Measurements from ENCODE around the gene TCF4.
A peak's percentile ranks its signal among the peaks of the same experiment; 100 is the strongest.

TCF4 gene

DNA sequence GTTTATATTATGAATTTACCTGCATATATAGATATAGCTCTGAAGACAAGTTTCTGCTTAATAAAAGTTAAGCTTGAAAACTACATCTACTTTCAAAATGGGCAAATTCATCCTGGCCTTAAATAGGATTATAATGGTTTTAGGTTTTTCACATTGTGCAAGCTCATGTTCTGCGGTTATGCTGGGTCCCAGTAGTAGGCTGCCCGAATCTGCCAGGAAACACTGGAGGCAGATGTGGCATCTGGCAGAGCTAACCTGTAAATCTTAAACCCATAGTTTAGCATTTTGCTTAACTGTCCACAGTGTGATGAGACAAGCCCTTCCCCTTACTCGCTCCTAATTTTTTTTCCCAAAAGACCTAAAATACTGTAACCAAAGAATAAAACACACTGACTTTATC is 234.2 kb downstream of the TCF4 start:
- no peak for DNase-seq (ENCODE audit: low spot score)

DNA sequence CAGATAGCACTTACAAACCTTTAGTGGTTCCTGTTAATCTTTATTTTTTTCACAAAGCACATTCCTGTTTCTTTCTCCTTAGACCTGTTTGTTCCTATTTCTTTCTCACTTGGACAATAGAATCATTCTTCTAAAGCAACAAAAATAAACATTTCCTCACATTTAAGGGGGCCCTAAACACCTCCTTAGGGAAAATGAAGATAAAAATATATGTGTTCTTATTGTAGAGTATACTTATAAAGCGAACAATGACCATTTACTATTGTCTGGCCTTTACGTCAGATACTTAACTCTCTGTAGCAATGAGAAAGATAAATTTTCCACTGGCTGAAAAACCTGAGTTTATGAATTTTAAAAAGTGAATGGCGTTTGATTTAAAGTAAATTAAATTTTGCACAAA is 234.6 kb downstream of the TCF4 start:
- DNase-seq (ENCODE audit: low spot score): no peak

DNA sequence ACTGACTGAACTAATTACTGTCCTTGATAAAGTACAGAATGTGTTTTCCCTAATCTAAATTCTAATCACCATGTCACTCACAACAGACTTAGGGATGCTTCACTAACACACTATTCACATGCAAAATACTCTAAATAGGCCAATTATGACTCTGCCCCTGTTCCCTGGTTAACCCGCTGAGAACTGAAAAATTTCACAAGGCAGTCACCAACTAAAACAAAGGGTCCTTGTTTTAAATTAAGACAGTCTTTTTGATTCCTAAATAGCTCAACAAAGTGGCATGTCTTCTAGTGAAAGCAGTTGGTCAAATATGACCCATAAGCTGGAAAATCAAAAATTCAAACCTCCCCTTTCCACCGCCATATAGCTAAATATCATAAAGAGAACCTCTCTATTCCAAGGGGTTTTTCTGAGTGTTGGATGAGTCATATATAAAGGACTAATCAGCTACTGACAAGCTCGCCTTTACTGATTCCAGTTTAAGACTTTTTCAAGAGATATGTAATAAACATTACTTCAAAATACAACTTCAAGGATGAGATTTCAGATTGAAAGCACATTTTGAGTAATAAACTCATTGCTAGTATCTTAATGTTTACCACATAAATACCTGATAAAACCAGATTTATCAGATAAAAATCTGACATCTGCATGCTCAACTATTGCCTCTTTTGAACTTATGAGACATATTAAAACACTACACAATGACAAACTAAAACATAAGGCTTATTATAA is 235.8 kb downstream of the TCF4 start:
- no peak for DNase-seq (ENCODE audit: low spot score)

DNA sequence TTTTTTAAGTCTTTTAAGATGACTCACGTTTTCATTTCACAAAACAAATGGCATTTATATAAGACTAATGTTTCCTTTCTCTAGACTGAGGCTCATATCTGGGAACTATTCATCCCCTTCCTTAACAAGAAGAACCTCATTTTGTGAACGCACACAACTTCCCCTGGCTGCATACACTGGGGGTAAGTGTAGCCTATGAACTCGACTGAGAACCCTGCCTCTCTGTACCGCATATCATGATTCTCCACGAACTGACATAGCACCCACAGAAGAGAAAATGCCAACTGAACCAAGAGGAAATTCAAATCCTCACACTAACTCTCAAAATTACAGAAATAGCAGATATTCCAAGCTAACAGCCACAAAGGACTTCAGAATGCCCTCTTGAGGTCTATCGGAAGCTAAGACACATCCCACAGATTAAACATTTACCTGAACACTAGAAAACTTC is 236.7 kb downstream of the TCF4 start:
- no peak for DNase-seq (ENCODE audit: low spot score)

DNA sequence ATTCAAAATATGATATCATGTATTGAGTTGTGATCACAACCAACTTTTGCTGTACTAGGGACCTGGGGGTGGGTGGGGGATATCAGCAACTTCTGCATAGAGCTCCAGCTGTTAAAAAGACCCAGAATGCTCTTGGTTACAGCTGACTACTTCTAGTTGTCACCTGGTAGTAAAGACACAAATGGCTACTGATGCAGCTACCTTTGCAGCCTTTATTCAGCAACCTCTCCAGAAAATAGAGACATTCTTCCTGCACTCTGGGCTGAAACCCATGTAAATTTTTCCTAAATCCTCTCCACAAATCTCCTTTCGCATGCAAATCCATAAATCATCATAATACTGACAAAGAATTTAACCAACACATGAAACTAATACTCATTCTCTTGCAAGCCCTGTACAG is 238.3 kb downstream of the TCF4 start:
- DNase-seq (ENCODE audit: low spot score): no peak

DNA sequence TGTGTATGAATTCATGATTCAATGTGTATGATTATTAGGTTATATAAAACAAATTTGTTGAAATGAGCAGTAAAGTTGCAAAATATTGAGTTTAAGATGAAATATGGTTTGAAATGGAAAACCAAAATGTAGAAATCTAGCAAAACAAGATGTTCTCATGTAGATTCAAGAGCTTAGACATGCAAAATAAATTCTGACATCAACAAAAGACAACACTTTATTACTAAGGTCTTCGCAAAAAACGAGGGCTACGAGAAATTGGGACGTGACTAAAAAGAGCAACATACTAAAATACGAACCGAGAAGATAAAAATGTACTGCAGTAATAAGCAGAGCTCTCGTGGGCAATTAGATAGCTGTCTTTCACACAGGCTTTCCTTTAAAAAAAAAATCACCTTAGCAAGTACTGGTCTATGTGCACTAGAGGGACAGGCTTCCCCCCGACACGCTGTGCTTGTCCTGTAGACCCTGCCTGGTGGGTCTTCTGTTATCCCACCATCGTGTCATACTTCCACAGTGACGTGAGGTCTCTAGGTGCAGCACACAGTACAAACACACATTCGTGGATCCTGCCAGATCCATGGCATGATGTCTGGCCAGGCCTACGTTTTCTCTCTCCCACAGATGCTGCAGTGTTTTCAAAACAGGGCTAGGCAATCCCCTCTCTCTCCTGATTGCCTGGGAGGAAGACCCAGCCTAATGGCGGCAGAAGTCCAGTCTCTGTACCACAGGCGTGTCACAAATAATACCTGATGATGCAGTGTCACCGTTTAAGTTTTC is 240.8 kb downstream of the TCF4 start:
- DNase-seq (ENCODE audit: low spot score): peak; percentile 17

DNA sequence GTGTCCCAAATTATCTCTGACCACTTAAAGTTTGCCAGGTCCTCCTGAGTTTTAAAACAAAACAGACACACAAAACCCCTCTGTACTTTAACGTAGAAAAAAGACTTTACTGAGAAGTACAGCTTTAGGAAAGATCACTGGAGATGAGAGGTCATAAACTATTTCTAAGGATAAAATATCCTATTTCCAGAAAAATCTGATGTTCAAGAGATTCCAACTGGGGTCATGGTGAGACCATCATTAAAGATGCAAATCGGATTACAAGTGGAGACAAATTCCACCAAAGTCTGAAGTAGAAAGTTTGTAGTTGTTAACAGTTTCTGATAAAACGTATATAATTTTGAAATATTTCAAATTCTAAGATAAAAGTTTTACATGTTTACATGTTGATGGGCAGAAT is 241.6 kb downstream of the TCF4 start:
- no peak for DNase-seq (ENCODE audit: low spot score)

DNA sequence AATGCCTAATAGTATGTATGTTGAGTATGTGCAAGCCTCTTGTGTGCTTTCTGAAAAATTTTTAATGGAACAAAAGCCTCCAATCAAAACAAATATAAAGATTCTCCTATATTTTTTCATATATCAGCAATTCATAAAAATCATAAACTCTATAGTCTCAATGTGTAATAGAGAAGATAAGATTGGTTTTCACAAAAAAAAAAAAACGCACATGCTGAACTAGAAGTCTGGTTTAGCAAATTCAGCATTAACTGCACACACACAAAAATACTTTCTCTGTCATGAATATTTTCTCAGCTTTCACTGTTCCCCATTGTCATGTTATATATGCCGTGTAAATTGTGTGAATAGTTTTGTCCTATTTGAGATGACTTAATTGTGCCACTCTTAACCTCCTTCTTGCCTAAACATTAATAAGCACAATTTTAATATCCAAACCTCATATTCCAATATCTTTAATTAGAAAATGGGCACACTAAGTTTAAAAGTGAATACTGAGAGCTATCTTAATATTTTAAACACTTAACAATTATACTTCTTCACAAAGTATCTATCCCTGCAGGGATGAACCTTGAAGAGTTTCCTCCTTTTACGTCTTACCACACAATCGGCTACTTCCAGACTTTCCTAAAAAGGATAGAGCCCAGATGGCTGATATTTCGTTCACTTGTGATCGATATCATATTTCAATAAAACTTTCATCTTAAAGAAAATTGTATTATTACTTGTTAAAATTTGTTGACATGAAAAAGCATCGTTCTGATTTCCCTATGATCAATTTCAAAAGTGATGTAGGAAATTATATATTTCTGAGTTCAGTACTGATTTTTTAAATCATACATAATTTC is 242.7 kb downstream of the TCF4 start:
- no peak for DNase-seq (ENCODE audit: low spot score)

DNA sequence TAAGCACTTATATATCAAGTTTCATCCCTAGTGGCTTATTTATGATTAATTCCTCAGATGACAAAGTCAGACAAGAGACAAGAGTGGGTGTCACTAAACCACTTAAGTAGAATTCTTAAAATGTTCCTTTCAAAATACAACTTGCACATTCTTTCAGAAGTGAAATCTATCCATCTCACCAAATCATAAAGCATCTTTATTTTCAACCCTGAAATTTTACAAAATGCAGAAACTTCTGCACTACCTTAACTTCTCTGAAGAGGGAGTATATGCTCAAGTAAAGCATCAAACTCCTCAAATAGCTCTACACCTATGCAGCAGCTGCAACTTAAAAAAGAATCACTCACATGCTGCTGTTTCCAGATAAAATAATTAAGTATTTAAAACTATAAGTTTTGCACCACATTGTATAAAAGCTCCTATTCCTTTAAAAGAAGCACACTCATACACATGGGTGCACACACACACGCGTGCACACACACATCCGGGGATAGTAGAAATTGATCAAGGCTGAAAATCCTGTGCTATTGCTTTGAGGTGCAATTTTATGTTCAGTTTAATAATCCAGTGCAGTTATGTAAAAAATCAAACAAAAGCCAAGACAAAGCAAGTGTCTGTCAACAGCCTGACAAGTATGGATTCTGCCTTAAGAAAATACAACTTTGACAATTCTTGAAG is 244.5 kb downstream of the TCF4 start:
- peak; percentile 17 for DNase-seq (ENCODE audit: low spot score)

DNA sequence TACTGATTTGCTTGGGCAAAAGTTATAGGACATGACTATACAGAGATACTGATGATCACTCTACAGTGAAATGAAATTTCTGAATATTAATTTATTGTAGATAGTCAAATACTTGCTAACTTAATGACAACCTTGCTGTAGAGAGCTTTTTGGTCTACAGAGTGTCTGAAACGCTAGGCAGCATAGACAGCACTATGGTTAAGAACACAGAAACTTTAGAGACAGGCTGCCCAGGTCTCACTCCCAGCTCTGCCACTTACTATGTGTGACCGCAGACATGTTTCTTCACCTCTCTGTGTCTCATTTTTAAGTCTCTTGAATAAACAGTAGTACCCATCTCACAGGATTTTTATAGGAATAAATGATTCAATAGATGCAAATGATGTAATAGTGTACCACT is 247.0 kb downstream of the TCF4 start:
- no peak for DNase-seq (ENCODE audit: low spot score)

DNA sequence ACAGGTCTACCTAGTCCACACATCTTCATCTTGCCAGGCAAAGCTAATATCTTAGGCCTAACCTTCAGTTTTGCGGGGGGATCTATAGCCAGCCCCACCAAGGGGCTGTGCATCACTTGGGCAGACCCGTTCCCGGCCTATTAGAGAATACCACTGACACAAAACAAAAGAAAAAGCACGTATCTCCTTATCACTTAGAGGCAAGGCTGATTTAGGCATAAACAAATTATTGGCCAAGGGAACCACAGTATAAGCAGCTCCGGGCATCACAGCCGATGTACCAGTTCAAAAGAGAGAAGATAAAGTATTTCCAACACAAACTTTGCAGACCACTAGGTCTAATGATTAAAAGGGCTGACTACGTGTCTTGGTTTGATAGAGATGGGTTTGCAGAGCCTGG is 248.0 kb downstream of the TCF4 start:
- no peak for DNase-seq (ENCODE audit: low spot score)

DNA sequence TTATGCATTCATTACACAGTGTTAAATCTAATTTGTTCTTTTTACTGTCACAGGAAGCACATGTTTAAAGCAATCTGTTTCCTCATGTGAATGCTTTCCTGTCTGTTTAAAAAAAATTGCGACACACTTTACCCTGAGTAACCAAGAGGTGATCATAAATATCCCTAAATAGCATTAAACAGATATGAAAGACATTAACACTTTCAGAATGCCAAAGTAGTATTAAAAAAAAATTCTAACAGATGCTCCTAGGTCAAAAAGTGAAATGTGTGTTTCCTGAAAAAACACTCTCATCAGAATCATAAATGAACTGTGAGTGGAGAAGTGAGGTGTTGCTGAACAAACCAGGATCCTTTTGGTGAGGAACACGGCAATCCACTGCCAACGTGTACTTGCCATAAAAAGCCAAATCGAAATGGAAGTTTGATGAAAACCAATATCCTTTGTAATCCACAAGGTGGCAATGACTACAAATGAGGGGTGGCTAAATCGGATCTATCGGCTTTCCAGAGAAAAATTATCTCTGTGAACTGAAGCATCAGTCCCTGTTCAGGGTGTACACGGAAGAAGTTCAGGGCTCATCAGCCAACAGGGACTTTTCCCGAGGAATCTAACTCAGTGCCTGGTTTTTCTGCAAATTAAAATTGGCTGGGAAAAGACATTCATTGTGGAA is 248.9 kb downstream of the TCF4 start:
- DNase-seq (ENCODE audit: low spot score): no peak

DNA sequence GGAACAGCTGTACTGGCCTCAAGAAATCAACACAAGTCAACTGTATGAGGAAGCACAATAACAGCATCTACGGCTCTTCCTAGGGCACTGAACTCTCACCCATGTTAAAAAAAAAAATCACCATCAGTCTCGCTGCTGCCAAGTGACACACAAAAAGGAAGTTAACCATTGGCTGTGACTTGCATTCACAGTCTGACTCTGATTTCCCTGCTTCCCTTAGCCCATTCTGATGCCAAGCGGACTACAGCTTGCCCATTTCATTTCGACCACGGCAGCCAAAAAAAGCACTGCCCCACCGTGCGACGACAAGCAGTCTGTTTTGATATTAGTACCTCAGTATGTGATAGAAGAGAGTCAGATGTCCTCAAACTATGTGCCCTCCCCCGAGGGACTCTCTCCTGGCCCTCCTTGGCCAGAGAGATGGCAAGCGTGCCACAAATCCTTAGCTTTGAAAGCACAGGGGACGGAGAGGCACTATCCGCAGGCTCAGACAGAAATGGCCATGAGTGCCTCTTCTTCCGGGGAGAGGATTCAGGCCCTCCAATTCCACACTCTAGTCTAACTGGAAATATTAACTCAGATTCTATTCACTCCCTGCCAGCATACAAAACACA is 250.0 kb downstream of the TCF4 start:
- DNase-seq (ENCODE audit: low spot score): no peak

DNA sequence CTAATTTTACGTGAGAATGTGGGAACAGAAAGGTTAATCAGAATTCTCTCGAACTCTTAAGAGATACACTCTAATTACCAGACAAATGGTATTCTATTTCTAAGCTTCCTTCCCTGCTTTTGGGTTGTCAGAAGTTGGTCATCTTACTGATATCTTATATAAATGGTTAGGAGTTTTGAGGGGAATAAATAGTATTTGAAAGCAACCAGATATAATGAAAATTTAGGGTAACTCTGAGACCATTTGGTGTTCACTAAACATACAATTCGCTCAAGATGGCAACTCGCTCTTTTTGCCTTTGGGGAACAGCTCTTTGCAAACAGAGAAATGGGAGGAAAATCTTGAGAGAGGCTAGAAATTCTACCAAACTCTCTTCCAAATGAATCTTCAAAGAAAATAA is 250.9 kb downstream of the TCF4 start:
- DNase-seq (ENCODE audit: low spot score): no peak

DNA sequence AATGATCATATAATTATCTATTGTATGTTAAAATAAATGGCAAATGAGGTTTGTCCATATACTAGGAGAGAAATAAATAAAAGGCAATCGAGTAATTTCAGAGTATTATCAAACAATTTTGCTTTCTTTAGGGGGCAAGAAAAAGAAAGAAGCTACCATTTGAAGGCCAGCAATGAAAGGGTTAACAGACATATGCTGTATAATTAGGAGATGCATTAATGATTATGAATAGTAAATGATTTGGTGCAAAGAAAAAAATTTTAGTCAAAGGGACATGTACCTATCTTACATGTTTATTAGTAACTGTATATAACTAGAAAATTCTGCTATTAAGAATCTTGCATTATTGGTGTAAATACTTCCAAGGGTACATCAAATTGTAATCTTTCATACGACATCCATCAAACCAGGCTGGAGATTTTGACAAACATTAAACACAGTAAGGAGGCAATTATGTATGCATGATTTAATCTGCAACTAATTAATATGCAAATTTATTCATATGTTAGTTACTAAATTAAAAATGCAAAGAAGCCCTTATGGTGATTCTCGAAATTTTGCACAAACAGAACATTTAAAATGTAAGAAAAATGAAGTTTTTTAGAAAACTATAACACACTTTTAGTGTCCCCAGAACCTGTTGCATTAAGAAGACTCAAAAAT is 251.4 kb downstream of the TCF4 start:
- DNase-seq (ENCODE audit: low spot score): no peak

DNA sequence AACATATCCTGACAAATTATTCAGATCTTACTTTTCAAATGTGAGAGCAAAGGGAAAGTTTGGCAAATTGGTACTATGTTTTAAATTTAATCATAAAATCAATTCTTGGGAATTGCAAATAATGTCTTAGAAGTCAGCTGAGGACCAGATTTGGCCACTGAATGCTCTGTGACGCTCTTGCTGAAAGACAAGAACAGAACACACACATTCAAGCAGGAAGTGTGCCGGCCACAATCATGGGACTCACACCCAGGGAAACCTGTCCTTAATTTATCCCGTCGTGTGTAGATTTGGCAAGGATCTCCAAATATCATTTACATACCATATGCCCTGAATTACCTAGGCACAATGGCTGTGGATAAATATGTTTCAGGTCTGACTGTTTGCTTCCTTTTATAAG is 253.1 kb downstream of the TCF4 start:
- DNase-seq (ENCODE audit: low spot score): no peak

DNA sequence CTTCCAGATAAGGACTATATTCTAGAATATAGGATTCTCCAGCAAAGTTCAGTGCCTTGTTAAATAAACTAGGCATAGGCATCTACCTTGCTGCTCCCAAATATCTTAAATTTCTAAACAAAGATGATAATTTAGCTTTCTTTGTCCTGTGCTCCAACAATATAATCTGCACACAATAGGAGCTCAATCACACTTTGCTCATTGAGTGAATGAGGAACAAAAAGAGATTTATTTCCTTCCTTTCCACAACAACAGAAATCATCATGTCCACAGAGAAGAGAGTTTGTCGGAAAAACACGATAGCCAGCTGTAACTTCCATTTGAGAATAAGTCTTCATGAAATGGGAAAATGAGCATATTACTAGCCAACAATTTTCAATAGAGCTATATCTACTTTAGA is 256.7 kb downstream of the TCF4 start:
- DNase-seq (ENCODE audit: low spot score): no peak

DNA sequence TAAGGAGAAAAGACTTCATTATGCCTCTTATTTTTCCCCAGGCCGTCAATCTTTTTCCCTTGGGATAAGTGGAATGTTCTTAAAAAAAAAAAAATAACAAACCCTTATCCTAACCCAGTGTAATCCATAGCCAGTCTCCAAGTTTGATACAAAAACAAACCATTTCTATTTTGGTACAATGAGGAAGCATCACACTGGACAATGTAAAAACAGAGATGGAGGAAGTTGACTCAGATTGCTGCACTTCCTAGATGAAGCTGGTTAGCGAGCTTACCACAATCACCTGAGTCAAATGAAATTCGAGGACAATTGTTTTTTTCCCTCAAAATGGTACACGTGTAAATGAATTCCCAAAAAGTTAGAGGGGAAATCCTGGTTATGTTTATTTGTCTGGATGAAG is 259.7 kb downstream of the TCF4 start:
- DNase-seq (ENCODE audit: low spot score): no peak

DNA sequence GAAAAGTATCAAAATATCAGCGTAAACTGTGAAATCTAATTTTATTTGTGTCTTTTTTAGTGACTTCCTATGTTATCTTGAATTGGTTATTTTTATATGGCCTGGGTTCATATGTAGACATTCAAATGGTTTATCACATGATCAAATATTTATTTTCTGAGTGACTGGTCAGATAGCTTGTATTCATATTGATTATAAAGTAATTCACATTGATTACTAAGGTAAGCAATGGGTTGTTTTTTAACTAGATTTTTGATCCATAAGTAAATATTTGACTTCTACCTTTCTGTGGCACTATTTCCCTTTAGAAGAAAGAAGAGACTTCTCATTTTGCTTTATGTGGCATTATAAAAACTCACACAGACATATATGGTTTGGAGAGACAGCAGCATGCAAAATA is 260.5 kb downstream of the TCF4 start:
- no peak for DNase-seq (ENCODE audit: low spot score)

DNA sequence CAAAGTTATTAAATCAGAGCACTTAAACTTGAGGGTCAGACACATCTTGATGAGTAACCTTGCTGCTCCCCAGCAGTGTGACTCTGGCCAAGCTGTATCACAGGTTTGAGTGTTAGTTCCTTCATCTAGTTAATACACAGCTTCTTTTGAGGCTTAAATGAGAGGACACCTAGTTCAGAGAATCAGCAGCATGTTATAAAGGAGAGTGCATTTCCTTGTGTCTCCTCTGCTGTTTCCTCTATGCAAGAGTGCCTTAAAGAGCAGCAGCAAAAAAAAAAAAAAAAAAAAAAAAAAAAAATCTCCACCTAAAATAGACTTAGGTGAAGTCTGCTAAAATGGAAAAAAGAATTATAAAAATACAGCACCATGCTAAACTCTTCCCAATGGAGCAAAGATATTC is 261.9 kb downstream of the TCF4 start:
- DNase-seq (ENCODE audit: low spot score): no peak

Data from SK-N-DZ (cell line).